ENCODE measurements around the gene FAM76A.

GRCh38 chr1:27705545-27705944, 20.2 kb upstream of the FAM76A start:
- no peak for TF ChIP-seq CTCF (conservative IDR thresholded peaks at IDR 0.05 in 1 of 2, IDR thresholded peaks at IDR 0.05 in 1 of 2; ENCODE audit: low read depth in 1 of 2, low read length in 2 of 2)
- TF ChIP-seq EZH2 (IDR thresholded peaks at IDR 0.05; ENCODE audit: low read length, missing control alignments): no peak
